Lower leg skin (tissue), 3 donors: ENCODE measurements around the gene RAB5IF.

ENCODE experiments used
- CTCF ChIP-seq, 3 donors: fragments of 450-650 bp; IDR thresholded peaks; one replicate each; pipeline ENCODE4 v1.5.1; 2016; ENCODE audit warnings: antibody characterized with exemption in 3 of 3, mild to moderate bottlenecking in 3 of 3, moderate library complexity in 2 of 3
- POLR2A ChIP-seq, 2 donors: fragments of 450-650 bp; IDR thresholded peaks; one replicate each; pipeline ENCODE4 v1.6.1; 2016 to 2017; ENCODE audit warnings: antibody characterized with exemption in 2 of 2, mild to moderate bottlenecking in 1 of 2, moderate library complexity in 1 of 2

DNA sequence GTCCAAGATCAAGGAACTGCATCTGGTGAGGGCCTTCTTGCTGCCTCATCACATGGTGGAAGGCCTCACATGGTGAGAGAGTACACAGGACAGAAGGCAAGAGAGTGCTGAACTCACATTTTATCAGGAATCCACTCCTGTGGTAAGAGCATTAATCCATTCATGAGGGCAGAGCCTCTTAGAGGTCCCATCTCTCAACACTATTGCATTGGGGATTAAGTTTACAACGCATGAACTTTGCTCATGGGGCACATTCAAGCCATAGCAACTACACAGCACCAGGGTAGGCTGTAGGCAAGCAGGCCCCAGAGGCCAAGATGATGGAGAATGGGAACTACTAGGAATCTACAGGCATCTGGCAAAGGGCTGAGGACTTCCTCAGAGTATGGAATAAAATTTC, 42.2 kb upstream of the RAB5IF start:
- TF ChIP-seq CTCF (IDR thresholded peaks at IDR 0.05) (no peak), POLR2A (IDR thresholded peaks at IDR 0.05) (no peak)
